Liver (tissue), 3 donors: ENCODE measurements around the gene SRP9.

Experiments used
- ATF3 ChIP-seq: IDR thresholded peaks from 2 replicates; pipeline ENCODE4 v1.6.1; 2016; ENCODE audit warnings: antibody characterized with exemption
- CTCF ChIP-seq: fragments of 150-350 bp; IDR thresholded peaks from 2 replicates; pipeline ENCODE4 v1.5.1; 2017; ENCODE audit warnings: improper control_type of control experiment, low read depth, low read length; ENCODE audit not compliant: missing input control
- EGR1 ChIP-seq, 2 donors: IDR thresholded peaks; 2 replicates each; pipeline ENCODE4 v1.6.1; 2016 to 2018; ENCODE audit warnings: antibody characterized with exemption in 2 of 2, low read depth in 2 of 2
- HNF4A ChIP-seq, 2 donors: conservative IDR thresholded peaks; 2 replicates each; pipeline ENCODE4 v1.6.1; 2016; ENCODE audit warnings: antibody characterized with exemption in 2 of 2, mild to moderate bottlenecking in 2 of 2
- JUND ChIP-seq, 2 donors: IDR thresholded peaks; 2 replicates each; pipeline ENCODE4 v1.6.1; 2016; ENCODE audit warnings: antibody characterized with exemption in 2 of 2
- RAD21 ChIP-seq, 2 donors: IDR thresholded peaks; 2 replicates each; pipeline ENCODE4 v1.6.1; 2016; ENCODE audit warnings: antibody characterized with exemption in 2 of 2, mild to moderate bottlenecking in 2 of 2
- TAF1 ChIP-seq: conservative IDR thresholded peaks from 2 replicates; pipeline ENCODE4 v1.6.1; 2016; ENCODE audit warnings: antibody characterized with exemption, mild to moderate bottlenecking
- YY1 ChIP-seq: IDR thresholded peaks from 2 replicates; pipeline ENCODE4 v1.6.1; 2016; ENCODE audit warnings: antibody characterized with exemption, mild to moderate bottlenecking
- TF ChIP-seq, protein P1 (sequence below): IDR thresholded peaks from 2 replicates; pipeline ENCODE4 v1.6.1; 2016; ENCODE audit warnings: antibody characterized with exemption
- donor health status: healthy.
- donor health status: healthy.

- no peak for TF ChIP-seq ATF3
- TF ChIP-seq CTCF, result no peak
- TF ChIP-seq EGR1 (IDR thresholded peaks at IDR 0.05; ENCODE audit: low read depth in 2 of 2), result no peak
- TF ChIP-seq JUND (IDR thresholded peaks at IDR 0.05), result no peak
- TF ChIP-seq TAF1, result no peak
- no peak for TF ChIP-seq RAD21 (IDR thresholded peaks at IDR 0.05)
- TF ChIP-seq, protein P1, sequence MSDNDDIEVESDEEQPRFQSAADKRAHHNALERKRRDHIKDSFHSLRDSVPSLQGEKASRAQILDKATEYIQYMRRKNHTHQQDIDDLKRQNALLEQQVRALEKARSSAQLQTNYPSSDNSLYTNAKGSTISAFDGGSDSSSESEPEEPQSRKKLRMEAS, result no peak
- no peak for TF ChIP-seq HNF4A (conservative IDR thresholded peaks at IDR 0.05)
- no peak for TF ChIP-seq YY1
Measured at GRCh38 chr1:225825607-225826007, 48.0 kb downstream of the SRP9 start.
